ENCODE results near the gene CCDC54. TPM values are rescaled to one million over a fixed set of nuclear protein-coding genes. Genes with fewer than 3 reads are reported as not detected.

The CCDC54 gene
- total RNA-seq, 1 experiment from 2014 or later = not detected

DNA sequence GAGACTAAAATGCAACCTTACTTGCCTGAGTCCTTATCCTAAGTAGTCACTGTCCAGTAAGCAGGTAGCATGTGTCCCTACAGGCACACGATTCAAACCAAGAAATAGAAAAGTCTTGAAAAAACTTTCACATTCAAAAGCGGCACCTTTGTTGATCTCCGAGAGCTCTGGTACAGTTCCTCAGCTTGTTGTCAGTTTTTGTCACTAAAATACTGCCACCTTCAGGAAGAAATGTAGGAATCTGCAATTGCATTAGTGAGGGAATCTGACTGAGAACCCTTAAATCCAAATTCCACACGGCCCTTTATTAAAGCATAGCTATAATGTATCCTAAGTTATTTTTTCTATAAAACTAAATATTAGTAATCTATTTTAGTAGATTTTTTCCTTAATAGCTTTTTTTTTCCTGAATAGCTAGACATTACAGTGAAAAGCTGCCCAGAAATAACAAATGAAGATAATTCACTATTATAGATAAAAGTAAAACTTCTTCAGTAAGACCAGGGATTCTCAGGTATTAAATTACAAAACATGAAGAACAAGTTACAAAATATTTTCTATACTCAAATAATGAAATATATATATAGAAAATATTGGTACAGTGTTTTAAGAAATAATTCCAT lies 44.0 kb downstream of the CCDC54 start:
- Histone ChIP-seq H3K9me3 (ENCODE audit: low read length) (no peaks in the 10 kb centered on the region), H3K4me3 (ENCODE audit: low read length) (no peak overlapping the region; the same call in 1 of the 2 replicates), H3K36me3 (ENCODE audit: insufficient read depth, low read length) (no peaks in the 10 kb centered on the region), H3K4me2 (ENCODE audit: low read depth, low read length, poor library complexity, severe bottlenecking) (peak overlapping the region; percentile 56), H3K27ac (ENCODE audit: low read length) (no peak overlapping the region), H4K20me1 (ENCODE audit: insufficient read depth, low read depth, low read length) (no peaks in the 10 kb centered on the region), H2AFZ (ENCODE audit: low read length) (peak overlapping the region; percentile 87; the same call in 1 of the 2 replicates), H3K27me3 (ENCODE audit: low read length) (no peaks in the 10 kb centered on the region), H3K79me2 (ENCODE audit: low read length) (no peaks in the 10 kb centered on the region), H3K4me1 (ENCODE audit: low read length) (peaks cover 47% of the 10 kb centered on the region), H3K9me2 (replicated peaks; ENCODE audit: insufficient read depth, low read length) (no peaks in the 10 kb centered on the region), H3K9ac (ENCODE audit: low read length) (peak overlapping the region; percentile 41; the same call in 1 of the 2 replicates)
- peak; percentile 85 for DNase-seq

GRCh38 chr3:107421881-107422280 lies 44.6 kb downstream of the CCDC54 start:
- Histone ChIP-seq H3K27ac (ENCODE audit: low read length) (0 out of 2 replicates have a peak overlapping the region, but pooled peaks have one; percentile 6), H4K20me1 (ENCODE audit: insufficient read depth, low read depth, low read length) (no peaks in the 10 kb centered on the region), H3K9ac (ENCODE audit: low read length) (peak overlapping the region; percentile 3; the same call in 1 of the 2 replicates), H3K27me3 (ENCODE audit: low read length) (no peaks in the 10 kb centered on the region), H3K4me3 (ENCODE audit: low read length) (no peak overlapping the region), H3K9me3 (ENCODE audit: low read length) (no peaks in the 10 kb centered on the region), H3K36me3 (ENCODE audit: insufficient read depth, low read length) (no peaks in the 10 kb centered on the region), H3K4me2 (ENCODE audit: low read depth, low read length, poor library complexity, severe bottlenecking) (peak overlapping the region; percentile 56), H3K4me1 (ENCODE audit: low read length) (peaks cover 53% of the 10 kb centered on the region), H3K79me2 (ENCODE audit: low read length) (no peaks in the 10 kb centered on the region), H2AFZ (ENCODE audit: low read length) (peak overlapping the region; percentile 61), H3K9me2 (replicated peaks; ENCODE audit: insufficient read depth, low read length) (no peaks in the 10 kb centered on the region)
- DNase-seq = no peak

- Histone ChIP-seq H3K36me3 (ENCODE audit: insufficient read depth, low read length) (no peaks in the 10 kb centered on the region), H3K79me2 (ENCODE audit: low read length) (no peaks in the 10 kb centered on the region), H2AFZ (ENCODE audit: low read length) (peak overlapping the region; percentile 87), H3K9me2 (replicated peaks; ENCODE audit: insufficient read depth, low read length) (no peaks in the 10 kb centered on the region), H3K4me3 (ENCODE audit: low read length) (peak overlapping the region; percentile 19), H3K27me3 (ENCODE audit: low read length) (no peaks in the 10 kb centered on the region), H3K4me1 (ENCODE audit: low read length) (peaks cover 85% of the 10 kb centered on the region), H4K20me1 (ENCODE audit: insufficient read depth, low read depth, low read length) (no peaks in the 10 kb centered on the region), H3K27ac (ENCODE audit: low read length) (peak overlapping the region; percentile 98), H3K9ac (ENCODE audit: low read length) (0 out of 2 replicates have a peak overlapping the region, but pooled peaks have one; percentile 17), H3K4me2 (ENCODE audit: low read depth, low read length, poor library complexity, severe bottlenecking) (peak overlapping the region; percentile 80), H3K9me3 (ENCODE audit: low read length) (no peaks in the 10 kb centered on the region)
- peak; percentile 76 for DNase-seq
Measured at GRCh38 chr3:107425033-107425432, 47.8 kb downstream of the CCDC54 start.

- Histone ChIP-seq H3K9me3 (ENCODE audit: low read length) (no peaks in the 10 kb centered on the region), H3K4me2 (ENCODE audit: low read depth, low read length, poor library complexity, severe bottlenecking) (peak overlapping the region; percentile 80)
Measured at GRCh38 chr3:107426223-107426622, 49.0 kb downstream of the CCDC54 start.

More at GRCh38 chr3:107426223-107426622, 49.0 kb downstream of the CCDC54 start:
- no peaks in the 10 kb centered on the region for H3K9me2 ChIP-seq (replicated peaks; ENCODE audit: insufficient read depth, low read length)
- peak overlapping the region; percentile 17; the same call in 1 of the 2 replicates for H3K9ac ChIP-seq (ENCODE audit: low read length)
- H3K79me2 ChIP-seq (ENCODE audit: low read length) = no peaks in the 10 kb centered on the region
- peaks cover 90% of the 10 kb centered on the region for H3K4me1 ChIP-seq (ENCODE audit: low read length)
- H3K27ac ChIP-seq (ENCODE audit: low read length) = peak overlapping the region; percentile 98
- peak; percentile 61 for DNase-seq
- no peaks in the 10 kb centered on the region for H4K20me1 ChIP-seq (ENCODE audit: insufficient read depth, low read depth, low read length)
- 0 out of 2 replicates have a peak overlapping the region, but pooled peaks have one; percentile 19 for H3K4me3 ChIP-seq (ENCODE audit: low read length)
- no peaks in the 10 kb centered on the region for H3K36me3 ChIP-seq (ENCODE audit: insufficient read depth, low read length)
- no peaks in the 10 kb centered on the region for H3K27me3 ChIP-seq (ENCODE audit: low read length)
- peak overlapping the region; percentile 87 for H2AFZ ChIP-seq (ENCODE audit: low read length)

Other genes starting within 250 kb of the CCDC54 start
- 81.8 and 109 TPM in 2 replicates for gene BBX, start 145.5 kb downstream of the CCDC54 start, total RNA-seq (2014; rRNA removed; shearing (Covaris generic); ENCODE audit: low replicate concordance)

Data from Karpas-422 (cell line).